Hematopoietic multipotent progenitor cell treated with erythropoietin and hydrocortisone succinate and interleukin-3 and kit ligand, for 4 days (in vitro differentiated cells): ENCODE data around the gene WNT8A.

Source experiments
- DNase-seq: peaks from one replicate; pipeline ENCODE4 v3.0.0-alpha.2; 2015

The WNT8A gene

GRCh38 chr5:138092301-138092700, 8.5 kb downstream of the WNT8A start:
- DNase-seq: no peak

- DNase-seq: no peak
These were observed 9.2 kb downstream of the WNT8A start for GRCh38 chr5:138093036-138093435.

DNA sequence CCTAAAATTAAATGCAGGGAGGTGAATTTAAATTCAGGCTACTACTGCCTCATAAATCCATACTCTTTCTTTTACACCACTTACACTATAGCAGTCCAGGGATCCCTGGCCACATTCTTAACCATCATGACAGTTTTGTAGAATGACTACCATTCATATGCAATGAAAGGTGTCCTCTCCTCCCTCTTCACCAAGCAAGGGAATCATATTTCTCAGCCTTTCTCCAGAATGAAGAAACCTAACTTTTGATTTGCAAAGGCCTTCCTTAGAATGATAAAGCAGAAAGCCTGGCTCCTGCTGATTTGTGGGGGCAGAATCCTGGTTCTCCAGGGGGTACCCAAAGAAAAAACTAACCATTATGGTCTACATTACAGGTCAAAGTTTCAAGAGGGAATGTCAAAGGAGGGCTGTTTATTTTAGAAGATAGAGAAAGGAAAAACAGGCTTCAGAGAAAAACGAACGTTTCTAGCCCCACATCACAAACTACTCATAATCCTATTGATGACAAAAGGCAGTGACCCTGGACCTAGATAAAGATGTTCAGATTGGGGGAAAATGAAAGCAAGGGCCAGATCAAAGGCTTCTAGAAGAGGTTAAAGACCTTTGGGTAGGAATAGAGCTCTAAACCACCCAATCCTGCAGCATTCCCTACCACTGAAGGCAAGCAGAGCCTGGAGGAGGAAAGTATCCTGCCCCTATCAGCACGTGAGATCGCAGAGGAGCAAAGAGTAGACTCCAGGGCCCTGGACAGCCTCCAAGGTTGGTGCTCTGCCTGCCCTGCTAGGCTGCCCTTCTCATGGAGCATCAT, 11.5 kb downstream of the WNT8A start:
- DNase-seq: no peak

DNA sequence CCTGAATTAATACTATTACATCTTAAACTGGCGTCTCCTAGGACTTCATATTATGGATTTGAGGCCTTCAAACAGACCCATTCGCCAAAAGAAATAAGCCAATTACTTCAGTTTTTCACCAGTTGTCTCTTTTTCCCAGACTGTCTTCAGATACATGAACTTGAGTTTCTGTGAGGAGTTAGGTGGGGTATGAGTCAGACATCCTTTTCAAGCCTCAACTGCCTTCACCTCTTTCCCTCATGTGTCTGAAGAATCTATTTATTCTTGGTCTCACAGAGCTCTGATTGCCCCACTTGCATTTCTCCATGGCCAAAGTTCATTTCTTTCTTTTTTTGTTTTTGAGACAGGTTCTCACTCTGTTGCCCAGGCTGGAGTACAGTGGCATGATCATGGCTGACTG, 12.5 kb downstream of the WNT8A start:
- DNase-seq: no peak

- DNase-seq: no peak
These were observed 13.4 kb downstream of the WNT8A start for GRCh38 chr5:138096997-138097828.

- no peak for DNase-seq
These were observed 18.9 kb downstream of the WNT8A start for GRCh38 chr5:138102454-138103318.

DNA sequence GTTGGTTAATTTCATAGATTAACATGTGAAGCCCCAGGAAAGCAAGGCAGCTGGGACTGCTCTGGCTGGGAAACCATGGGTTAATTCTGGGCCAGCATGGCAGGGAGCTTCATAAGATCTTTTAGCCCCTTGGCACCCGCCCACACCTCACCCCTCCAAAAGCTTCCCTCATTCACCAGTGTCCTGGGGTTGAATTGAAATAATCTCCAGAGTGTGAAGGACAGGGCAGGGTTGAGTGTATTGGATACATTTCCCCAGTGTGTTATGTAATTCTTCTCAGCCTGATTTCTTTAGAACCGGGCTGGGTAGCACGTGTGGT, 19.4 kb downstream of the WNT8A start:
- no peak for DNase-seq

DNA sequence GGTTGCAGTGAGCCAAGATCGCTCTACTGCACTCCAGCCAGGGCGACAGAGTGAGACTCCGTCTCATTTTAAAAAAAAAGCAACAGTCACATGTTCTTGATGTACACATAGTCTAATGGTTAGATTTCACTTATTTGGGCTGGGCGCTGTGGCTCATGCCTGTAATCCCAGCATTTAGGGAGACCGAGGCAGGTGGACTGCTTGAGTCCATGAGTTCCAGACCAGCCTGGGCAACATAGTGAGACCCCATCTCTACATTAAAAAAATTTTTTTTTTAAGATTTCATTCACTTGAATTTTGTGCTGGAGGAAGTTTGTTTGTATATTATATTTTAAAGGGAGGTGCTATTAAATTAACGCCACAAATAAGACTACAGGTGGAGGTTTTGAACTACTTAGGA, 21.9 kb downstream of the WNT8A start:
- DNase-seq: no peak

GRCh38 chr5:138107213-138107612, 23.4 kb downstream of the WNT8A start:
- DNase-seq: no peak

DNA sequence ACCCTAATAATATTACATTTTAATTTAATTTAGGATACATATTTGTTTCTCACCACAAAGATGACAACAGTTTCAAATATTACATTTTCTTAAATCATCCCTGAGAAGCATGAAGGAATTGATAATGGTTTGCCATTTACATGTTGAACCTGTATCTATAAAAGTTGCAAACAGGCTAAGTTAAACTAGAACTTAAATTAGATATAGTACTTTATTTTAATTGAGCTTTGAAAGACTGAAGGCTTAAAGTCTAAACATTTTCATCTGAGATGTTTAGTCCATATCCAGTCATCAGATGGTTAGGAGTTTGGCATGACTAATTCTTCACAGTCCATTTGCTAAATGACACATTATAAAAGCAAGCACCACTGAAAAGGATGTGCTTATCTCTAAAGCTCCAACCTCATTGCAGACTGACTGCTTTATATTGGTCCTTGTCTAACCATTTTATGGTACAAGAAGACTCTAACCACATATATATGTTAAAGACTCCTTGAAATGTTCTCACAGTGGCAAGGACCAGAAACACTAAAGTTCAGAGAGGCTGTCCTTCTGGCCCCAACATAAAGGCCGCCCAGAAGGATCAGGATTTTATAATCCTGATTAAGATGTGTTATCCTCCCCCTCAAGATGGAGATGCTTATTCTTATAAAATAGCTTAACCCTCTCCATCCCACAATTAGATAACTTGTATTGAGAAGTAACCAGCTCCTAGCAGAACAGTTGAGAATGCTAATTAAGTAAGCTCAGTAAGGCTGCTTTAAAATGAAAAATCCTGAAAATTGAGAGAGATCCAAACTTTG, 25.8 kb downstream of the WNT8A start:
- DNase-seq: peak; percentile 15

DNA sequence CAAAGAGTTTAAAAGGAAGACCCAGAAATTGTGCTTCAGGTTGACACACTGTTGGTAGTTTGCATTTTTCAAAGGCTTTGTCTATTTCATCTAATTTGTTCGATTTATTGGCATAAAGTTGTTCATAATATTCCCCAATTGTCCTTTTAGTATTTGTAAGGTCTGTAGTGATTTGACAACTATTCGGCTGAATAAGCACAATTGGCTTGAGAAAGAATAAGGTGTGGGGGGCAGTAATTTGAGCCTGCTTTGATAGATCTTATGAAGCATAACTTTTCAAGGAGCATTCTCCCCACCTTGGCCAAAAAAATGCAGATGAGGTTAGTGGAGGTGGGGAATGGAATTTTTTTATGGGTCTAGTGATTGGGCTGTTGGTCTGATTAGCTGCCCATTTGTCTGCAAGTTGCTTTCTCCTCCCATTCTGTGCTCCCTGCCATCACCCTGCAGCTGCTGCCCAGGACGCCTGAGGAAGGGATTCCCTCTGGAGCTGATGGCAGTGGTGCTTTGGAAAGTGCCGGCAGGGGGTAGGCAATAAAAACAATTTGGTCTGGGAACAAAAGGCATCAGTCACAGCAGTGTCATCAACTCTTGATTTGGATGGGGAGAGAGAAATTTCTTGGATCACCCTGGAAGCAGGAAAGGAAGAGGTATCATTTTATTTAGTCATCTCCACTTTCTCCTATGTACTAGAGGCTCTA, 26.6 kb downstream of the WNT8A start:
- no peak for DNase-seq

GRCh38 chr5:138111181-138111580, 27.3 kb downstream of the WNT8A start:
- DNase-seq: no peak

GRCh38 chr5:138111937-138112336, 28.1 kb downstream of the WNT8A start:
- no peak for DNase-seq

DNA sequence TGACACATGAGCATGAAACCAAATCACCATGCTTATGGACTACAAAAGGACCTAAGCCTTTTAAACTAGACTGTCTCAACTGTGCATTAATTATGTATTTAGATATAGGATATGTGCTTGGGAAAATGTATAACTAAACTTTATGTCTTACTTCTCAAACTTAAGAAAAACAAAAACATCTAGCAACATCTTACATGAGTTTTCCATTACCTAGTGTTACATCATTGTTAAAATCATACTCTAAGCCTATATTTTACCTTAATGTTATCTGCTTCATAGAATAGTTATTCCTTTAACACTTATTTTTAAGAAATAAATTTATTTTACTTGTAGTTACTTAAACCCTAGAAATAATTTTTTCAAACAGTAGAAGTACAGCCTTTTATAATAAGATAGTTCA, 31.4 kb downstream of the WNT8A start:
- DNase-seq: no peak

GRCh38 chr5:138128334-138128733, 44.5 kb downstream of the WNT8A start:
- no peak for DNase-seq

GRCh38 chr5:138129347-138129746, 45.5 kb downstream of the WNT8A start:
- DNase-seq: no peak

DNA sequence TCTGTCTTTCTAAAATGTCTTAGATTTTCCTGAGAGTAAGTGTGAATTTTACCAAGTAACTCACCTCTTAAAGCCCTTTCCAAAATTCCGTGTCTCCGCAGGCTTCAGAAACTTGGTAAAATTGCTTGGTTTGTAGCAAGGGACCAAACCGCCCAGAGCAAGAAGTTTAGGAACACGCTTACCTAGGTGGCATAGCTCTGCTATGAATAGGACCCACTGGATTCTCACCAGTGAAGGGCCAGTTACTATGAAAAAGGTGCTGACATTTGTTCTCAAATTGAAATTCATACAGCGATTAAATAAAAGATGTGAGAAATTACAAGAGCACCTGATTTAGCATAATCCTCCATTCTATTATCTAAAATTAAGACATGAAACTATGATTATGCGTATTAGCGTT, 48.7 kb downstream of the WNT8A start:
- DNase-seq: no peak

DNA sequence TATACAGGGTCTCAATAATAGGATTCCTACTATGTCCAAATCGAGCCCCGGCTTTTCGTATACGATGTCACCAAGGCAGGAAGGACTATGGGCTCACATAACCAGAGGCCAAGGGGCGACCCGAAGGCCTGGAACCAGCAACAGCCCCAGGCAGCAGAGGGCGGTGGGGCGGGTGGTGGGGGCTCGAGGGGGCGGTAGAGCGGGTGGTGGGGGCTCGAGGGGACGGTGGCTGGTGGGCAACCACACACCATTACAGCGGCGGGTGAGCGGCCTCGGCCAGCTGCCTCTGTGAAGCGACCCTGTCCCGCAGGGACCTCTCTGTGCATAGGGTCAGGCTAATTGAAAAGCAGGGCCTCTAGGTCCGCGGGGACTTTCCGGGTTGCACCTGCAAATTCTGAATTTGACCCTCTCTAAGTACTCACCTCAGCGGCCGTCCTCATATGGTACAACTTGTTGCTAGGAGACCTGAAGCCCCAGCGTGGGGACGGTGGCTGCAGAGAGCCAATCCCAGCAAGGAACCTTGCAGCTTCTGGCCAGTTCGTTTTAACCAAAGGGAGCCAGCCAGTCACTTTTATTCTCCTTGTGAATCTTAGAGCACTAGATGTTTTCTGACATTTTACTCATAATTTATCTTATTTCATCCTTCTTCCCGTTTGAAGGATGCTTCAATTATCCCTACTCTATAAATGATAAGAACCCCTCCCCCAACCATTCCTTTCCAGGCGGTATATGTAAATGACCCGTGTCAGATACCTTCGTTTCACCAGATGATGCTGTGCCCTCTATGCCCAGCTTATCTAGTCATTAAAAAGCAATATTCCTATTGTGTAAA, 55.3 kb downstream of the WNT8A start, which contains the start of gene NME5:
TSS of gene NME5 (minus strand) at position 480 of the 832 bp plus-strand sequence. CDS start 648 bp downstream, outside the sequence.
- DNase-seq: peak; percentile 65

GRCh38 chr5:138139781-138140090, 55.9 kb downstream of the WNT8A start:
- peak; percentile 85 for DNase-seq

GRCh38 chr5:138140268-138140667, 56.4 kb downstream of the WNT8A start:
- DNase-seq: no peak
